ENCODE data around the gene DCAKD. TPM values are rescaled to one million over a fixed set of nuclear protein-coding genes. Genes with fewer than 3 reads are reported as not detected.
"Not testable (repeated sequence)": the region's sequence is repeated elsewhere in the genome, so short reads cannot be mapped to it uniquely, and the experiment has no call there.

DCAKD gene
- total RNA-seq, 1 donor from 2014 or later = 19.3 TPM

DNA sequence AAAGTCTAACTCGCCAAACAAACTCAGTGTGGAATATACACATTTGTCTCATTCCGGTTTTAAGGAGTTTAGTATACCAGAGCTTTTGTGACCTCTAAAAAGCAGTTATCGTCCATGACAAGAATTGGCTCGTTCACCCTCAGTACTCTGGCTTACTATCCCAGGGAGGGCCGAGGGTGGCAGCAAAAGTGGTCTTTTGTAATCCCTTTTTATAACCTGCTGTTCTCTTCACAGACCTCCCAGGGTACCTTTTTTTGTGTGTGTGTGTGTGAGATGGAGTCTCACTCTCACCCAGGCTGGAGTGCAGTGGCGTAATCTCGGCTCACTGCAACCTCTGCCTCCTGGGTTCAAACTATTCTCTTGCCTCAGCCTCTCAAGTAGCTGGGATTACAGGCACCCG is 18.6 kb upstream of the DCAKD start:
- DNase-seq (ENCODE audit: low spot score) (no peak), ATAC-seq (peak; percentile 24)

GRCh38 chr17:45067637-45068036 is 16.2 kb upstream of the DCAKD start:
- ATAC-seq (no peak), DNase-seq (ENCODE audit: low spot score) (no peak)

DNA sequence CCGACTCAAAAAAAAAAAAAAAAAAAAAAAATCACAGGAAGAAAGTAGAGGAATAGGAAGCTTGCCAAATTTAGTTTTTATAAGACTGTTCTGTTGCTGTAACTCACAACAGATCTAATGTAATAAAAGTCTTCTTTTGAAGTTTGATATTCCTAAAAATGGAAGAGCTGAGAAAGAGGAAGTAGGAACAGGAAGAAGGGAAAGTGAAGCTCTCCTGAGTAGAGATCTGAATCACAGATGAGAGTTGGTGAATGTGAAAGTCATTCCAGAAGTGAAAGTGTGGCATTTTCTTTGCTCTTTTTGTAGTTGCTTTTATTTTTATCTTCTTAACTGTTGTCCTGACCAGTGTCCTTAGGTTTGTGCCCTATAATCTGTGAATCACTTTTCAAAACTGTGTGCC is 11.8 kb upstream of the DCAKD start:
- ATAC-seq (no peak), DNase-seq (ENCODE audit: low spot score) (no peak)

GRCh38 chr17:45061606-45062205 is 10.3 kb upstream of the DCAKD start:
- ATAC-seq (no peak), DNase-seq (ENCODE audit: low spot score) (no peak)

DNA sequence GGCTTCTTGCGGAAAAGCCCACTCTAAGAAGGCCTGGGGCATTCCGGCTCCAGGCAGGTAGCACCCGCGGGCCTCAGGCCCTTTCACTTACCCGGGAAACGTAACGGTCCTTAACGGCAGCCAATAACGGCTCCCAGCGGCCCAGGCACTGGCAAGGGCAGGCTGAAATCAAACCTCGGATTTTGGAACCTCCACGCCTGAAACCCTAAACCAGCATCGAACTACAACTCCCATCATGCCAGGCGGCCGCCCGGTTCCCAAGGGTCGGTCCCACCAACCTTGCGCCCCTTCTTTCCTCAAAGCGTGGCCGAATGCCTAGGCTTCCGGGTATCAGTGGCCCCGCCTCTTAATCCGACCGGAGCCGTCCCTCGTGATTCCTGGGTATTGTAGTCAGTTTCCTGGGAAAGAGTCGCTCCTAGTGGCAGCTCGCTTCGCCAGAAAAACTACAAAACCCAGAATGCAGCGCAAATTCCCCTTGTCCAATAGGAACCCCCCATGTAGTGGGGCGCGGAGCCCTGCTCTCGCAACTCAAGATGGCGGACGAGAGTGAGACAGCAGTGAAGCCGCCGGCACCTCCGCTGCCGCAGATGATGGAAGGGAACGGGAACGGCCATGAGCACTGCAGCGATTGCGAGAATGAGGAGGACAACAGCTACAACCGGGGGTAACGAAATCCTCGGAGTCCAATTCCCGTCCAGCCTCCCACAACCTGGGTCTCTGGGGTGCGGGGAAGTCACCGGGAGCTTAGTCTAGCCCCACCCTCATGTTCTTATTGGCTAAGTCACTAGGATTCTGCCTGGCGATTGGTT is 9.6 kb upstream of the DCAKD start, which contains the start of gene NMT1:
Gene NMT1 (plus strand): TSS at position 521 of the 809 bp plus-strand sequence. CDS start 13 bp downstream, at position 534.
- ATAC-seq = peak; percentile 93
- DNase-seq (ENCODE audit: low spot score) = peak; percentile 98

- no peak for DNase-seq (ENCODE audit: low spot score)
- ATAC-seq = peak; percentile 46
Observed at GRCh38 chr17:45060382-45060796, 9.0 kb upstream of the DCAKD start.

DNA sequence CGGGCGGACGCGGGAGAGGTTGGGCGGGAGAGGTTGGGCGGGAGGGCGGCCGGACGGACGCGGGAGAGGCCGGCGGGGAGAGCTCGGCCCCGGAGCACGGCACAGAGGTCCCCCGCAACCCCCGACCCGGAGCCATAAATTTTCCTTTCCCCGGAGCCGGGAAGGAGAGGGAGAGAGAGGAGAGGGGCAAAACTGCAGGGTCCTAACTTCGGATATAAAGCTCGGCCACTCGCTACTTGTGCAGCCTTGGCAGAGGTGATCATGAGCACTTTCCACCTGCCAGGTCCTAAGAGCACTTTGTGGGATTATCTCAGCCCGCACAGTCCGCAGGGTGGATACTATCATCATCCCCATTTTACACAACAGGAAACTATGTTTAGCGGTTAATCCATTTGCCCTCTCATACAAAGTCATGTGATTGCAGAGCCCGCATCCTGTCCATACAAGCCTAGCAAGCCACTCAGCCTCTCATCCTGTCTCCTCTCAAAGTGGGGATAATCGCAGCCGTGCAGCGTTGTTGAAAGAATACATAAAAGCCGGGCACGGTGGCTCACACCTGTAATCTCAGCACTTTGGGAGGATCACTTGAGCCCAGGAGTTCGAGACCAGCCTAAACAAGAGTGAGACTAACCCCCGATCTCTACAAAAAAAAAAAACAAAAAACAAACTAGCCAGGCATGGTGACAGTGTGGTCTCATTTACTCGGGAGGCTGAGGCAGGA is 780 bp upstream of the DCAKD start:
- ATAC-seq (peak; percentile 27), DNase-seq (ENCODE audit: low spot score) (no peak)

DNA sequence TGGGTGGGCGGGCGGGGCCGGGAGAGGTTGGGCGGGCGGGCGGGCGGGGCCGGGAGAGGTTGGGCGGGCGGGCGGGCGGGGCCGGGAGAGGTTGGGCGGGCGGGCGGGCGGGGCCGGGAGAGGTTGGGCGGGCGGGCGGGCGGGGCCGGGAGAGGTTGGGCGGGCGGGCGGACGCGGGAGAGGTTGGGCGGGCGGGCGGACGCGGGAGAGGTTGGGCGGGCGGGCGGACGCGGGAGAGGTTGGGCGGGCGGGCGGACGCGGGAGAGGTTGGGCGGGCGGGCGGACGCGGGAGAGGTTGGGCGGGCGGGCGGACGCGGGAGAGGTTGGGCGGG is 254 bp upstream of the DCAKD start:
- DNase-seq (ENCODE audit: low spot score); ATAC-seq: not testable (repeated sequence)

- peak; percentile 6 for ATAC-seq
- DNase-seq (ENCODE audit: low spot score) = no peak
Observed at GRCh38 chr17:45050481-45051059, 862 bp downstream of the DCAKD start.

GRCh38 chr17:45048795-45049563 is 2.5 kb downstream of the DCAKD start:
- no peak for DNase-seq (ENCODE audit: low spot score)
- ATAC-seq = no peak

DNA sequence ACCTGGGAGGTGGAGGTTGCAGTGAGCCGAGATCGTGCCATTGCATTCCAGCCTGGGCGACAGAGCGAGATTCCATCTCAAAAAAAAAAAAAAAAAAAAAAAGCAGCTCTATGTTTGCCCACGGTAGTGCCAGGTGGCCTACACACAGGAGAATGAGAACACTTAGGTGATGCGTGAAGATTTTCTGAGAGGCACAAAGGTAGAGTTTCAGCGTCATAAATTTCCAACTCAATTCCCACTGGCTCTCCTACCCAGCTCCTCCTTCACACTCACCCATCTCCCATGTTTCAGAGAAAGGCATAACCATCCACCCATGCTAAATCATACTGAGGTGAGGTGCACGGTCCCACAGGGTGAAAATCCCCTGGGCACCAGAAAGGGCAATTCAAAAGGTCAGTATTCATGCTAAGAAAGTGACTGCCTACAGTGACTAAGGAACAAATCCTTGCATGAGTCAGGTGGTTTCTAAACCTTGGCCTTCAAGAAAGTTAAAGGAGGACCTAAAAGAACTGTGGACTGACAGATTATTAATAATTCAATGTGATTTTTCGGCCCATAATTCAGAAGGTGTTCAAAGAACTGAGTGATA is 4.8 kb downstream of the DCAKD start:
- ATAC-seq (no peak), DNase-seq (ENCODE audit: low spot score) (no peak)

GRCh38 chr17:45043813-45044540 is 7.5 kb downstream of the DCAKD start:
- ATAC-seq (no peak), DNase-seq (ENCODE audit: low spot score) (no peak)

GRCh38 chr17:45042346-45043120 is 8.9 kb downstream of the DCAKD start:
- DNase-seq (ENCODE audit: low spot score) (no peak), ATAC-seq (no peak)

DNA sequence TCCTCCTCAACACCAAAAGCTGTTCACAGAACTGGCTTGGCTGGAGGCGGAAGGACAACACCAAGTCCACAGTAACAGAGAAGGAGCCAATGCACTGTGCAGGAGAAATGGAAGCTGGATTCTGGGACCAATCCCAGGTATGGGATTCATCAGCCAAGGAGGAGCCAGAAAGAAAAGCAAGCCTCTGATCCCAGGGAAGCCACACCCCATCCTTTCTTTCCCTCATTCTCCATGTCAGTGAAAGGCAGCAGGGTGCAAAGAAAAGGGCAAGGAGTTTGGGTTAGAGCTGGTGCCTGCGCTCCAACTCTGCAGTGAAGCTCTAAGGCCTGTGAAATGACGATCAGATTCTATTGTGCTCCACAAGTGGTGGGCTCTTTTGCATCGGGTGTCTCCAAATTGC is 11.0 kb downstream of the DCAKD start:
- ATAC-seq (no peak), DNase-seq (ENCODE audit: low spot score) (no peak)

GRCh38 chr17:45038728-45039634 is 12.5 kb downstream of the DCAKD start:
- ATAC-seq (no peak), DNase-seq (ENCODE audit: low spot score) (no peak)

DNA sequence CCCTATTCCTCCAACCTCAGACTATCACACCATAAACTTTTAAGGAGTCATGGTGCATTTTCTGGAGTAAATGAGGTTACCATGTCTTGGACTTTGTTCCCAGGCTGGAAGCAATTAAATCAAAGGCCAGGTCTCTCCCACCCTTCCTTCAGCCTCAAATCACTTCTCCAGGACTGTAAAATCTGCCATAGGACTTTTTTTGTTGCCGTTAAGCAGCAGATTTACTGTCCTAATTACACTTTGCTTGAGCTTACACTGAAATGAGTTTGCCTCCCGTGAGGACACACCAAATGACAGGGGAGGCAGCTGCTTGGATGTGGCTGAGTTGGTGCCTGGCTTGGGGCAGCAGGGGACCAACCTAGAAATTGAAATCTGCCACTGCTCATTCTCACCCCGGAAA is 14.7 kb downstream of the DCAKD start:
- DNase-seq (ENCODE audit: low spot score) = no peak
- no peak for ATAC-seq

DNA sequence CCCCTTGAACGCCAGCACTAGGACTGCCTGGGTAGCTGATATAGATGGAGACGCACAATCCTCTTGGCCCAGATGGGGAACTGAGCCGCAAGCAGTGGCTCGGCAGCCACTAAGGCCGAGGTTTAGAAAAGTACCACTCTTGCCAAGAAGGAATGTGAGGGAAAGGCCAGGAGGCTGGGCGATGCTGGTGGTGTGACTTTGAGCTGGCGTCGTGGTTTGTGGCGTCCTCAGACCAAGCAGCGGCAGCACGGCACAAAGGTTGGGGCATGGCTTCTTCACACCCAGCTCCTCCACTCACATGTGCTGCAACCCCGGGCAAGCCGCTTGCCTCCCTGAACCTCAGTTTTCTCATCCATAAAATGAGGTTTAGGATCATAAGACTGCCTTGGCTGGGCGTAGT is 15.6 kb downstream of the DCAKD start:
- ATAC-seq = no peak

DNA sequence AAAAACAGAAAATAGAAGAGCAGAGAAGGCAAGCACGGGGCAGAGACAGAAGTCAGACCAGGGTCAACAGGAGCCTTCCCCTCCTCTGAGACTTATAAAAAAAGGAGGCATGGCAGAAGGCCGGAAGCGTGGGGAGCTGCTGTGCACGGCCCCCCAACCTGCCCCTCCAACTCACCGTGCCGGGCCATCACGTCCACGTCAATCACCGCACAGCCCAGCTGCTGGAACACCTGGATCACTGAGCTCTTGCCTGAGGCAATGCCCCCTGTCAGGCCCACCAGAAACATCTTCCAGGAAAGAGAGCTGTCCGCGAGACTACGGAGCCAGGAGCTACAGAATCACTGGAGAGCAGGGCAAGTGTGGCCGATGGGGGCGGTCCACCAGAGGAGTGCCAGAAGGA is 16.8 kb downstream of the DCAKD start:
- DNase-seq (ENCODE audit: low spot score) (no peak), ATAC-seq (no peak)

More for the DNA sequence above, 15.6 kb downstream of the DCAKD start:
- DNase-seq (ENCODE audit: low spot score) = no peak

All from left lobe of liver (tissue), 2 donors.